GM19397 (cell line): ENCODE data around the gene RPS28.
"Not testable (repeated sequence)": the region's sequence is repeated elsewhere in the genome, so short reads cannot be mapped to it uniquely, and the experiment has no call there.

Experiments
- ATAC-seq: cut with Tn5 transposase; IDR thresholded peaks from one replicate; pipeline ENCODE4 v1.9.1; 2021; ENCODE audit warnings: mild to moderate bottlenecking, moderate library complexity; ENCODE audit not compliant: unreplicated experiment

Gene RPS28

DNA sequence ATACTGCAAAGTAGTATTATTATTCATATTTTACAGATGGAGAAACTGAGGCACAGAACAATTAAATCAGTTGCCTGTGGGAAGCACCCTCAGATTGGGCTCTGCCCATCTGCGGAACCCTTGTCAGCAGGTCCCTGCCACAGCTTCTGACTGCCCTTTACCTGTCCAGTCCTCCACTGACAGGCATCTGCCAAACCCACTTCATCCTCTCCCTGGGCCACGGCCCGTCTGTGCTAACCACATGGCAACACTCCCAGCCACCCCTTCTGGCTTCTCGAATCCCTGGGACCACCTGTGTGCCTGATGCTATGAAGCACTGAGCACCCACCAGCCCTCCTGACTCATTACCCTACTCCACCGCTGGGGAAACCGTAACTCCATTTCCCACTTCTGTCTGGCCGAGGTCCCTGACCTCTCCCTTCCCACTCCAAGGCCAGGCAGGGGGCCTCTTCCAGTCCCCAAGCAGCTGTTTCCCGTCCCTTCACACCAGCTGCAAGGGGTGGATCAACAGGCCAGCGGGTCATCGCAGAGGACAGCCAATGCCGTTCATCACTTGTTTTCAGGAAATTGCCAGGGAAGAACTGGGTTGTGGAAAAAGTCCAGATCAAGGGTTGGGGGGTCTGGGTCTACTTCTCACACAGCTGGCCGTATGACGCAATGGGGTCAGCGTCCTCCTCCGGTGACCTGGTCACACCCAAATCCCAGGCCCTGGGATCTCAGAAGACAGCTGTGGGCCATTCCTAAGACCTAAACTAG, 19.2 kb downstream of the RPS28 start:
- no peak for ATAC-seq

- not testable (repeated sequence) for ATAC-seq
Measured at GRCh38 chr19:8341504-8341903, 20.2 kb downstream of the RPS28 start.

DNA sequence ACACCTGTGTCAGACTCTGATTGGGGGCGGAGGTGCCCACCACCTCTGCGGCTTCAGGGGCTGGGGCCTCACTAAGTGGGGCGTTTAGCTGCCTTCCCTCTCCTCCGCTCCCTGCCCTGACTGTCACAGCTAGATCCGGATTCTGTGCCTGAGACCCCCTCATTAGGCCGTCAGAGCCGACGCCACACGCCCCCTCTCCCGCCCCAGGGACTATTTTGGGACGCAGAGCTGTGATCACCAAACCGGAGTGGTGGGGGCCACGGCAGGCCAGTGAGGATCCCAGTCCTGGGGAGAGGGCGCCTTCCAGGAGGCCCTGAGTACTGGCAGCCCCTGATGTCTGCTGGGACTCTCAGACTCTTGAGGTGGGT, 21.0 kb downstream of the RPS28 start:
- no peak for ATAC-seq

DNA sequence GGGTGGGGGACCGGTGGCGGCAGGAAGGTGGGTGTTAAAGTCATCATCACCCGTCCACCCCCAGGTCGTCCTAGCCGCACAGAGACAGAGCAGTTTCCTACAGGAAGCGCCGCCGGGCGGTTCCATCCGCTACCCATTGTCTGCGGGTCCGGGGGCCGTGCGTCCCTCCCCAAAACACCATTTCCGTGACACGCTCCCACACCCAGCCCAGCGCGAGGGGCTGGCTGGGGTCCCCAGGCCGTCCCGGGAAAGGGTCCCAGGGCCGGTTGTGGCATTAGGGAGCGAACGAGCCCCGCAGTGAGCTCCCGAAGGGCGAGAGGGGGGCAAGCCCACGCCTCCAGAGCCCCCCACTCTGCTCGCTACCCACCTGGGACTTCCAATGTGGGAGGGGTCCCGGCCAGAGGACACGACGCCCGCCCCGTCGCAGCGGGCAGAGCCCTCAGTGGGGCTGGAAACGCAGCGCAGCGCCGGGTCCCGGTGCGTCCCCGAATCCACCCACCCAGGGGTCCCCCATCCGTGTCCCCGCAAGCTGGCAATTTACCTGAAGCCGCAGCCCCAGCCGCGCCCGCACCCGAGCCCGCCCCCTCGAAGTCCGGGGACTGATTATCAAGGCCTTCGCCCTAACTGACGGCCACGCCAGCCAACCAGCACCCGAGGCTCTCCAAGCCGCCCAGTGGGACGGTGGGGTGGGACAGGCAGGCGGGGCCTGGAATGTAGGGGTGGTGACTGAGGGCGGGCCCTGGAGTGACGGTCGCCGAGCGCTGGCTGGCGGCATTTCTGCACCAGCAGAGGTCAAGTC, 21.6 kb downstream of the RPS28 start, which contains the start of gene KANK3:
Gene KANK3 (minus strand): TSS at position 579 of the 799 bp plus-strand sequence. CDS start 5,434 bp downstream, outside the sequence.
- peak; percentile 83 for ATAC-seq

DNA sequence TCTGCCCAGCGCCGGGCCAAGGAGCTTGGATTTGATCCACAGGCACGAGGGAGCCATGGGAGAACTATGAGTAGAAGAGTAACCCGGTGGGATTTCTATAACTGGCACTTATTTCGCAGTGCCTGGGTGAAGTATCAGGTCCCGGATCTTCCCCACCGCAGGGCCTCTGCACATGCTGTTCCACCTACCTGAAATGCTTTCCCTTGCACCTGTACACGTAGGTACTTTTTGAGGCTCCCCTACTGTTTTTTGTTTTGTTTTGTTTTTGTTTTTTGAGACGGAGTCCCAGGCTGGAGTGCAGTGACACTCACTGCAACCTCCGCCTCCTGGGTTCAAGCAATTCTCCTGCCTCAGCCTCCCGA, 22.2 kb downstream of the RPS28 start:
- no peak for ATAC-seq

DNA sequence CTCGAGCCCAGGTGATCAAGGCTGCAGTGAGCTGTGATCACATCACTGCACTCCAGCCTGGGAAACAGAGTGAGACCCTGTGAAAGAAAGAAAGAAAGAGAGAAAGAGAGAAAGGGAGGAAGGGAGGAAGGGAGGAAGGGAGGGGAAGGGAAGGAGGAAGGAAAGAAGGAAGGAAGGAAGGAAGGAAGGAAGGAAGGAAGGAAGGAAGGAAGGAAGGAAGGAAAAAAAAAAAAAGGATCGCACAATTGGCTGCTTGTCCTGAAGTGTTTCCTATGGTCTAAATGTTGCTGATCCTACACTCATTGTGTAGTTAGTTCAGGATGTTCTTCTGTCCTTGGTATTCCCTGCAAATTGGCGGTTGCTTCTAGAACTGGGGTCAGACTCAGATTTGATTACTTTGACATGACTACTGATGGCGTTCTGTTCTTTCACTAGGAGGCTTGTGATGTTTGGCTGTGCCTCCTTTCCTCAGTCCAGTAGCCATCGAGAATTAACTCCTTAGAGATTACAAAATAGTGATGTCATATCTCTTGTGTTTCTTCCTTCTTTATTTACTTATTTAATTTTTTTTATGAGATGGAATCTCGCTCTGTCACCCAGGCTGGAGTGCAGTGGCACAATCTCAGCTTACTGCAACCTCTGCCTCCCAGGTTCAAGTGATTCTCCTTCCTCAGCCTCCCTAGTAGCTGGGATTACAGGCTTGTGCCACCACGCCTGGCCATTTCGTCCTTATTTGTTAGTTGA, 28.5 kb downstream of the RPS28 start:
- ATAC-seq: not testable (repeated sequence)

GRCh38 chr19:8352134-8352827, 31.0 kb downstream of the RPS28 start:
- ATAC-seq: no peak

DNA sequence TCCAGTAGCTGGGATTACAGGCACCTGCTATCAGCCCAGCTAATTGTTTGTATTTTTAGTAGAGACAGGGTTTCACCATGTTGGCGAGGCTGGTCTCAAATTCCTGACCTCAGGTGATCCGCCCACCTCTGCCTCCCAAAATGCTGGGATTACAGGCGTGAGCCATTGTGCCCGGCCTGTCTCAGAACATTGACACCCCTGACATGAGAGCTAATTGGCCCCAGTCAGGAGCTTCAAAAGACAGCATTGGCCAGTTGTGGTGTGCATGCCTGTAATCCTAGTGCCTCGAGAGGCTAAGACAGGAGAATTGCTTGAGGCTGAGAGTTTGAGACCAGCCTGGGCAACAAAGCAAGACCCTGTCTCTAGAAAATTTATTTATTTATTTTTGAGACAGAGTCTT, 31.5 kb downstream of the RPS28 start:
- ATAC-seq: not testable (repeated sequence)

GRCh38 chr19:8355631-8356402, 34.5 kb downstream of the RPS28 start:
- no peak for ATAC-seq

GRCh38 chr19:8357007-8357521, 35.8 kb downstream of the RPS28 start:
- ATAC-seq: no peak

GRCh38 chr19:8358948-8359347, 37.7 kb downstream of the RPS28 start:
- no peak for ATAC-seq

DNA sequence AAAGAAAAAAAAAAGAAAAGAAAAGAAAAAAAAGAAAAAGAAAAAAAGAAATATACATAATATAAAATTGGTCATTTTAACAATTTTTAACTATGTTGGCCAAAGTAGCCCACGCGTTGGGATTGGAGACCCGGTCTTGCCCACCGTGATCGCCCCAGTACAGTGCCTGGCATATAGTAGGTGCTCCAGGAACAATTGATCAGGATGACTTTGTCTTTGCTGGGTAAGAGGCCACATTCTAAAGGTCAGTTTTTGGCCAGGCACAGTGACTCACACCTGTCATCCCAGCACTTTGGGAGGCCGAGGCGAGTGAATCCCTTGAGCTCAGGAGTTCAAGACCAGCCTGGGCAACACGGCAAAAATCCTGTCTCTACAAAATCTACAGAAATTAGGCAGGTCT, 38.9 kb downstream of the RPS28 start:
- no peak for ATAC-seq

DNA sequence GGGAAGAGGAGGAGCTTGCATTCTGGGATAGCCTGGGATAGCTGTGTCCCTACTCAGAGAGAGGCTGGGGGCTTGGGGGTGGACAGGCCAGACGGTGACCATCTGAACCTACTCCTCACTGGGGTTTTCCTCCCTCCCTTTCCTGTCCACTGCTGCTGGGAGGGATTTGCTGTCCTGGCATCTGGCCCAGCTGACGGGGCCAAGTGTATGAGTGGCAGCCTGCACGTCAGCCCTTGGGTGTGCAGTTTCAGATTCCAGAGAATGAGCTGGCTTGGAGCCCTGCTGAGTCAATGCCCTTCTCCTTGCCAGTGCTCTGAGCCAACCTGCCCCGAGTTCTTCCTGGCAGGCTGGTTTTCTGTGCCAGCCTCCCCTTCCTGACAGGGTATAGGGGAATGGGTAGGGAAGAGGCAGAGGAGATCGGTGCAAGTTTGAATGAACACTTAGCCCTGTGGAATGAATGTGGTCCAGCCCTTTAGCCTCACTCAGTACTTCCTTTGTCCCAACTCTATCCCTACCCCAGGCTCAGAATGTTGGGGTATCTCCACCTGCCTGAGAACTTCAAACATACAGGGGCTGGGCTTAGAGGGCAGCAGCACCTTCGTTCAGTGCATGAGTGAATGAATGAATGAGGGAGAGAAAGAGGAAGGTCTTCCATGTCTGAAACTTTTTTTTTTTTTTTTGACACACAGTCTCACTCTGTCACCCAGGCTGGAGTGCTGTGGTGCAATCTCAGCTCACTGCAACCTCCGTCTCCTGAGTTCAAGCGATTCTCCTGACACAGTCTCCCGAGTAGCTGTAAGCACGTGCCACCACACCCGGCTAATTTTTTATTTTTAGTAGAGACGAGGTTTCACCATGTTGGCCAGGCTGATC, 40.9 kb downstream of the RPS28 start:
- no peak for ATAC-seq

DNA sequence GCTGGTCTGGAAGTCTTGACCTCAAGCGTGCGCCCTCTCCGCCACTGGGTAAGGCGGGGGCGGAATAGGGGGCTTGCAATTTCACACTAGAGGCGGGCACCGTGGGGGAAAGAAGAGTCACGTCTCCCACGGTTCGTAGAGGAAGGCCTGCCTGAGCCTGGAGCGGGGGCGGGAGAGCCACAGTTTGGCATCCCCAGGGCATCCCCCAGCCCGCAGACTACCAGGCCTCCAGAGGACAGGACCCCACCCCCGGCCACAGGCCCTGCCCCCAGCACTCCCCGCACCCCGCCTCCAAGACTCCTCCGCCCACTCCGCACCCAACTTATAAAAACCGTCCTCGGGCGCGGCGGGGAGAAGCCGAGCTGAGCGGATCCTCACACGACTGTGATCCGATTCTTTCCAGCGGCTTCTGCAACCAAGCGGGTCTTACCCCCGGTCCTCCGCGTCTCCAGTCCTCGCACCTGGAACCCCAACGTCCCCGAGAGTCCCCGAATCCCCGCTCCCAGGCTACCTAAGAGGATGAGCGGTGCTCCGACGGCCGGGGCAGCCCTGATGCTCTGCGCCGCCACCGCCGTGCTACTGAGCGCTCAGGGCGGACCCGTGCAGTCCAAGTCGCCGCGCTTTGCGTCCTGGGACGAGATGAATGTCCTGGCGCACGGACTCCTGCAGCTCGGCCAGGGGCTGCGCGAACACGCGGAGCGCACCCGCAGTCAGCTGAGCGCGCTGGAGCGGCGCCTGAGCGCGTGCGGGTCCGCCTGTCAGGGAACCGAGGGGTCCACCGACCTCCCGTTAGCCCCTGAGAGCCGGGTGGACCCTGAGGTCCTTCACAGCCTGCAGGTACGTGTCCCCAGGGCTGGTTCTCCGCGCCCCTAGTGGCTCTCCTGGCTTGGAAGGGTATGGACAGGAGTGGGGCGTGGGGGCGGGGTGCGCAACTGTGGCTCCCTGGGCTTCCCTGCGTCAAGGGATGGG, 42.8 kb downstream of the RPS28 start, which contains the start of gene ANGPTL4:
Gene ANGPTL4 (plus strand): TSS at position 353 of the 969 bp plus-strand sequence. CDS start 167 bp downstream, at position 520.
- no peak for ATAC-seq

GRCh38 chr19:8366121-8366581, 44.9 kb downstream of the RPS28 start:
- ATAC-seq: no peak

DNA sequence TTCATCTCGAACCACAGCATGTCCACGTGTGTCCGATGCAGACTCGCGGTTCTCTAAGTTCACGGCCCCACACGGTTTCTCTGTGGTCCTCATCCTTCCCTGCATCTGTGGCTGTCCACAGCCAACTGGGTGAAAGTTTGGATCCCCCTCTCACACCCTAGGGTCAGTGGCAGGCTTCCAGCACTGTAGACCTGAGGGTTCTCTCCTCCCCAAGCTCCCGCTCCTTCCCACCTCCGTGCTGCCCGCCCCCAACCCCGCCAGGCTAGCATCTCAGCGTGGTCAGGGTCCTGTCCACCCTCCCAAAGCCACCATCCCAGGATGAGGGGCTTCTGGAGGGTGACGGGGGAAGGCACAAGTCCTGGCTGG, 45.6 kb downstream of the RPS28 start:
- ATAC-seq: no peak

- ATAC-seq: no peak
Measured at GRCh38 chr19:8367327-8368001, 46.2 kb downstream of the RPS28 start.
